HCT116 (cell line): Measurements from ENCODE around the gene NR2C2AP. TPM values are rescaled to one million over a fixed set of nuclear protein-coding genes. Genes with fewer than 3 reads are reported as not detected.

Source experiments
- ATAC-seq: fragments of 200-7000 bp; cut with Tn5 transposase; 2 replicates; pipeline ENCODE4 v1.9.1; 2020; ENCODE audit warnings: mild to moderate bottlenecking, moderate library complexity
- BruUV-seq: library from RNA; stranded (reverse); fragments of 400-500 nt; replicated peaks from 2 replicates; lab custom pipeline; 2021; lab: Mats Ljungman, UMichigan
- CTCF ChIA-PET: fragments of 300-600 bp; sonication (Branson Sonifier 250); formaldehyde crosslinking; loops from one replicate; lab custom pipeline; 2021; ENCODE audit warnings: antibody characterized with exemption; lab: Charles Lee
- POLR2A ChIA-PET: fragments of 300-600, 350-600 bp; sonication (Branson Sonifier 250); formaldehyde crosslinking; loops from one replicate; lab custom pipeline; 2021; ENCODE audit warnings: antibody characterized with exemption; lab: Charles Lee
- RAD21 ChIA-PET, 2 experiments: fragments of 300-600 bp; sonication (Branson Sonifier 250); formaldehyde crosslinking; loops; one replicate each; lab custom pipeline; 2023; ENCODE audit warnings: low total read pairs in 2 of 2; ENCODE audit not compliant: uncharacterized antibody in 2 of 2, unreplicated experiment in 2 of 2, low non-redundant PET in 1 of 2; lab: Charles Lee
- DNase-seq: peaks from one replicate; pipeline ENCODE4 v3.0.0-alpha.2; 2010; ENCODE audit warnings: low read depth, low spot score
- H2AFZ ChIP-seq: fragments of 200-600 bp; shearing (Covaris generic), sonication (generic); 2 replicates; pipeline ENCODE4 v1.6.1; 2017; ENCODE audit warnings: low read depth, mixed run types, mixed read lengths, antibody characterized with exemption, low read length; ENCODE audit not compliant: poor library complexity, severe bottlenecking
- H3K27ac ChIP-seq: 2 replicates; pipeline ENCODE4 v1.5.1; 2012; ENCODE audit warnings: low read depth, low read length
- H3K27me3 ChIP-seq: fragments of 200-600 bp; sonication (generic); 2 replicates; pipeline ENCODE4 v1.6.1; 2016; ENCODE audit warnings: mixed run types, low read length, mixed read lengths; ENCODE audit not compliant: insufficient read depth
- H3K36me3 ChIP-seq, 2 experiments: fragments of 200-500 bp in 1 of 2; fragments of 200-600 bp in 1 of 2; sonication (Bioruptor generic) in 1 of 2; sonication (generic) in 1 of 2; 2 replicates each; pipeline versions ENCODE4 v1.5.1 to v1.6.1; 2014 to 2016; ENCODE audit warnings: low read length in 2 of 2, inconsistent platforms in 1 of 2, mixed read lengths in 1 of 2, mixed run types in 1 of 2; ENCODE audit not compliant: insufficient read depth in 2 of 2, control insufficient read depth in 1 of 2
- H3K4me1 ChIP-seq, 2 experiments: fragments of 200-600 bp in 1 of 2; sonication (generic) in 1 of 2; 2 replicates each; pipeline versions ENCODE4 v1.5.1 to v1.6.1; 2012 to 2017; ENCODE audit warnings: low read length in 2 of 2, inconsistent platforms in 1 of 2, mild to moderate bottlenecking in 1 of 2, mixed read lengths in 1 of 2, mixed run types in 1 of 2, moderate library complexity in 1 of 2; ENCODE audit not compliant: insufficient read depth in 2 of 2, control insufficient read depth in 1 of 2
- H3K4me2 ChIP-seq: fragments of 200-600 bp; sonication (generic); 2 replicates; pipeline ENCODE4 v1.6.1; 2017; ENCODE audit warnings: mixed run types, low read length, mixed read lengths
- H3K4me3 ChIP-seq, 2 experiments: fragments of 200-600 bp in 1 of 2; sonication (generic) in 1 of 2; replicated peaks in 1 of 2; 2 replicates each; pipeline ENCODE4 v1.5.1; 2011 to 2016; ENCODE audit warnings: low read length in 2 of 2, control low read depth in 1 of 2, low read depth in 1 of 2, mild to moderate bottlenecking in 1 of 2, mixed read lengths in 1 of 2, mixed run types in 1 of 2
- H3K79me2 ChIP-seq: fragments of 200-600 bp; sonication (generic); 2 replicates; pipeline ENCODE4 v1.6.1; 2017; ENCODE audit warnings: mild to moderate bottlenecking, mixed run types, low read length, moderate library complexity, mixed read lengths; ENCODE audit not compliant: insufficient read depth
- H3K9ac ChIP-seq: fragments of 200-600 bp; sonication (generic); 2 replicates; pipeline ENCODE4 v1.6.1; 2016; ENCODE audit warnings: low read length, mixed read lengths
- H3K9me2 ChIP-seq: fragments of 200-600 bp; sonication (generic), shearing (Covaris generic); 2 replicates; pipeline ENCODE4 v1.6.1; 2017; ENCODE audit warnings: mixed run types, mild to moderate bottlenecking, moderate library complexity; ENCODE audit not compliant: insufficient read depth
- H3K9me3 ChIP-seq, 2 experiments: fragments of 200-500 bp in 1 of 2; fragments of 200-600 bp in 1 of 2; sonication (Bioruptor generic) in 1 of 2; sonication (generic) in 1 of 2; 2 replicates each; pipeline ENCODE4 v1.6.1; 2014 to 2017; ENCODE audit warnings: low read length in 2 of 2, mixed read lengths in 2 of 2, inconsistent platforms in 1 of 2, low read depth in 1 of 2, mild to moderate bottlenecking in 1 of 2, mixed run types in 1 of 2, moderate library complexity in 1 of 2; ENCODE audit not compliant: control insufficient read depth in 1 of 2, insufficient read depth in 1 of 2
- H4K20me1 ChIP-seq: fragments of 200-600 bp; sonication (generic), shearing (Covaris generic); 2 replicates; pipeline ENCODE4 v1.6.1; 2017; ENCODE audit warnings: mixed run types, mild to moderate bottlenecking, moderate library complexity; ENCODE audit not compliant: insufficient read depth
- ATF3 ChIP-seq: IDR thresholded peaks from 2 replicates; pipeline ENCODE4 v1.6.1; 2012
- CBX3 ChIP-seq: IDR thresholded peaks from 2 replicates; pipeline ENCODE4 v1.6.1; 2012; ENCODE audit warnings: low read depth
- CEBPB ChIP-seq: IDR thresholded peaks from 2 replicates; pipeline ENCODE4 v1.6.1; 2012; ENCODE audit warnings: low read depth
- EGR1 ChIP-seq: IDR thresholded peaks from 2 replicates; pipeline ENCODE4 v1.6.1; 2012; ENCODE audit warnings: low read depth
- ELF1 ChIP-seq: IDR thresholded peaks from 2 replicates; pipeline ENCODE4 v1.6.1; 2012; ENCODE audit warnings: low read depth, borderline replicate concordance
- EZH2phosphoT487 ChIP-seq: fragments of 200-600 bp; IDR thresholded peaks from 2 replicates; pipeline ENCODE4 v1.6.1; 2018; ENCODE audit warnings: antibody characterized with exemption, borderline replicate concordance
- MAX ChIP-seq: IDR thresholded peaks from 2 replicates; pipeline ENCODE4 v1.6.1; 2012
- POLR2A ChIP-seq: IDR thresholded peaks from 2 replicates; pipeline ENCODE4 v1.7.0; 2011; ENCODE audit warnings: borderline replicate concordance; ENCODE audit not compliant: insufficient read depth, insufficient read length; ENCODE audit errors: extremely low read depth
- POLR2AphosphoS5 ChIP-seq: IDR thresholded peaks from 2 replicates; pipeline ENCODE4 v1.6.1; 2011; ENCODE audit warnings: mild to moderate bottlenecking, low read depth, low read length, moderate library complexity
- REST ChIP-seq: IDR thresholded peaks from 2 replicates; pipeline ENCODE4 v1.6.1; 2012; ENCODE audit warnings: low read depth
- SIN3A ChIP-seq: IDR thresholded peaks from 2 replicates; pipeline ENCODE4 v1.6.1; 2012; ENCODE audit warnings: low read depth
- TCF7L2 ChIP-seq: IDR thresholded peaks from 2 replicates; pipeline ENCODE4 v1.7.0; 2011; ENCODE audit warnings: borderline replicate concordance, inconsistent platforms; ENCODE audit not compliant: insufficient read depth, insufficient read length; ENCODE audit errors: extremely low read depth
- YY1 ChIP-seq: IDR thresholded peaks from 2 replicates; pipeline ENCODE4 v1.6.1; 2011; ENCODE audit warnings: low read length, low read depth, moderate library complexity, mild to moderate bottlenecking; ENCODE audit not compliant: insufficient replicate concordance; ENCODE audit errors: extremely low read depth
- ZNF274 ChIP-seq: fragments of 200-500 bp; sonication (Bioruptor generic); IDR thresholded peaks from 2 replicates; pipeline ENCODE4 v1.6.1; 2014; ENCODE audit warnings: mild to moderate bottlenecking, low read depth, low read length, inconsistent platforms
- intact Hi-C: fragments of 100-400 bp; cut with micrococcal nuclease; formaldehyde crosslinking; loops from 2 replicates; pipeline ENCODE4 v1.10.0; 2022
- total RNA-seq: library from RNA; stranded (reverse); gene quantifications from one replicate; pipeline ENCODE4 v1.2.1, GENCODE V29; 2021; ENCODE audit not compliant: unreplicated experiment

The NR2C2AP gene
- total RNA-seq, 1 experiment from 2014 or later = 45.3 TPM

- no peak for TF ChIP-seq REST
- TF ChIP-seq POLR2AphosphoS5 = no peak
- TF ChIP-seq POLR2A = no peak
Observed at GRCh38 chr19:19206938-19207337, 3.7 kb upstream of the NR2C2AP start (continued).

GRCh38 chr19:19205416-19206410, 2.5 kb upstream of the NR2C2AP start:
- RAD21 ChIA-PET = no interaction called here
- CTCF ChIA-PET = no interaction called here
- Histone ChIP-seq H3K4me1 (peaks cover 10 to 36% of the 10 kb centered on the region in 2 experiments; a peak in 3 of 4 replicates), H3K79me2 (peaks cover 22% of the 10 kb centered on the region), H2AFZ (no peak overlapping the region), H3K4me2 (no peak overlapping the region), H3K9me3 (no peaks in the 10 kb centered on the region), H3K27me3 (no peaks in the 10 kb centered on the region), H3K9ac (no peak overlapping the region), H3K27ac (no peak overlapping the region), H3K9me2 (no peaks in the 10 kb centered on the region), H4K20me1 (no peaks in the 10 kb centered on the region), H3K4me3 (no peak overlapping the region), H3K36me3 (peaks cover 2 to 8% of the 10 kb centered on the region in 2 experiments; a peak in 1 of 4 replicates)
- DNase-seq = no peak
- POLR2A ChIA-PET = no interaction called here
- no TSS peak for BruUV-seq
- ATAC-seq = no peak
- intact Hi-C loops = no loop called here
- TF ChIP-seq CBX3 = no peak
- no peak for TF ChIP-seq SIN3A
- no peak for TF ChIP-seq EZH2phosphoT487
- TF ChIP-seq TCF7L2 = no peak
- TF ChIP-seq YY1 = no peak
- no peak for TF ChIP-seq MAX
- TF ChIP-seq CEBPB = no peak
- TF ChIP-seq EGR1 = no peak
- TF ChIP-seq POLR2AphosphoS5 = no peak
- TF ChIP-seq REST = no peak
- TF ChIP-seq ZNF274 = no peak
- no peak for TF ChIP-seq ATF3
- no peak for TF ChIP-seq ELF1
